Inflammatory macrophage treated with lipopolysaccharide for 1 hour (primary cell): Measurements from ENCODE around the gene MACROD2.

ENCODE experiments used
- DNase-seq, 2 donors: peaks; one replicate each; pipeline ENCODE4 v3.0.0-alpha.2; 2020 to 2022

The MACROD2 gene

GRCh38 chr20:14488212-14488611, 492.9 kb downstream of the MACROD2 start:
- DNase-seq: no peak

GRCh38 chr20:14488756-14489479, 493.6 kb downstream of the MACROD2 start:
- no peak for DNase-seq

DNA sequence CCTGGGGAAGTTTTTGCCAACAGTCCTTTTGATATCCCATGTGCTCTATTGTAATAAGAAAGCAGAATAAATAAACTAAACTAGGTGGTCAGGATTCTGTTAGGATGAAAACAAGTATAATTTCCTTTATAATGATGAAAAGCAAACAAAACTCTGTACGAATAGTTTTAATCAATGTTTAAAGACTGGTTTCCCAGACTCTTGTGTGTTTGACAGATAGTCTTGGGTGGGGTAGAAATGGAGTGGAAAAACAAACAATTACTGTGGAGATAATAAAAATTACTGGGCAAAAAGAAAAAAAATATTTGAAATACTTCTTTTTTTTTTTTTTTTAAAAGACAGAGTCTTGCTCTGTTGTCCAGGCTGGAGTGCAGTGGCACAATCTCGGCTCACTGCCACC, 494.2 kb downstream of the MACROD2 start:
- DNase-seq: no peak

DNA sequence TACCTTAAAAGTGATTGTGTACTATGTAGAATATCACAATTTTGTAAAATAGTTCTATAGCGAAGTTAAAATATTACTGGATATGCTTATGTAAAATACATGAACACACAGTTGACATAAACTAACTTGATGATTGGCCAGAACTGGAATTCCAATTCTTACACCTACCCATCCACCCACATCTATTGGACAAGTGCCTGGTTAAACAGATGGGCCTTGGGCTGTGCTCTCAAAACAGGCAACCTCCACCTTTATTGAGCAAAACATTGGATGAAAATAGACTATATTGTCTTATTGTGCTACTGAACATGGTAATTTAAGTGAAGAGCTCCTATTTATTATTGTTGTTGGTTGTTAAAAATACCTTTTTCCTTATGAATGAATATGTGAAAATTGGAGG, 496.1 kb downstream of the MACROD2 start:
- DNase-seq: no peak

GRCh38 chr20:14493408-14493807, 498.1 kb downstream of the MACROD2 start:
- no peak for DNase-seq

GRCh38 chr20:14494355-14494754, 499.0 kb downstream of the MACROD2 start:
- no peak for DNase-seq

GRCh38 chr20:14495066-14495465, 499.8 kb downstream of the MACROD2 start:
- no peak for DNase-seq

DNA sequence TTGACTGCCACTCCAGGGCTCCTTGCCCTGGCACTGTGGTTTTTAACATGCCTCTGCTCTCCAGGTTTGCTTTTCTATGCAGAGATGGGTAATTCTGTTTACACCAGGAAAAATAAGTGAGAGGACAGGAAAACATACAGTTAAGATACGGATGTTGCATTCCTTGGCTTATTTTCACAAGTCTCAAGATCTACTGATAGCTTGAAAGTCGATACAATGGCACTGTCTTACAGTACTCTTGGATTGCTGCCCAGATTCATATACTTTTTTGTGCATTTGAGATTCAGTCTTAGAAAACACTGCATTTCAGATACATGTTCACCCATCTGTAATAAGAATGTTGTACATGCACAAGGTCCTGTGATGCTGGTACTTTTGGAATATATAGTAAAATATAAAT, 501.7 kb downstream of the MACROD2 start:
- DNase-seq: no peak

DNA sequence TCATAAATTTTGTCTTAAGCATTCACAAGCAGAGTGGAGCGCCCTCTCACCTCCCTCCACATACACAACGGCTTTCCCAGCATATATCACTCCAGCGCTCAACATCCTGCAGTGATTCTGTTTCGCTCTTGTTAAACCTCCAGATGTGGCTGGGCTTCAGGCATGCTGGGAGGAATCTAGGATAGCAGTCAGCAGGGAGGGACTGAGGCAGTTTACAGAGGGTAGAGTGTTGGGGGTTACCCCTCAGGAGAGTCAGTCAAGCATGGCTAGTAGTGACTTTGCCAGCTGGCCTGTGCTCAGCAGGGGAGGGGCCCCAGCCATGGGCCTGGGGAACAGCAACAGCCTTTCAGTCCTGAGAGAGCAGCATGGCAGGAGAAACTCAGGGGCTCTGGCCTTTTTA, 503.5 kb downstream of the MACROD2 start:
- no peak for DNase-seq

DNA sequence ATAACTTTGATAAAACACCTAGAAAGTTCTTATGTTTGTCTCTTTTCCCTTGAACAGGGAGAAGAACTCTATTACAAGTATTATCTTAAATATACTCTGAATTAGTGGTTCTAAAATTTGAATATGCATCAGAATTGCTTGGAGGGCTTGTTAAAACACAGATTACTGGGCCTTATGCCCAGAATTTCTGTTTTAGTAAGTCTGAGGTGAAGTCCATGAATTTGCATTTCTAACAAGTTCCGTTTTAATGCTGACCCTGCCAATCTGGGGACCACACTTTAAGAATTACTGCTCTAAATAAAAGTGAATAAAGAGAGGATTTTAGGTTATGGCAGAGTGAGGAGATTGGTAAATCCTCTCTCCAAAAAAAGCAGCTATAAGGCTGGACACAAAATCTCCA, 510.2 kb downstream of the MACROD2 start:
- DNase-seq: no peak

DNA sequence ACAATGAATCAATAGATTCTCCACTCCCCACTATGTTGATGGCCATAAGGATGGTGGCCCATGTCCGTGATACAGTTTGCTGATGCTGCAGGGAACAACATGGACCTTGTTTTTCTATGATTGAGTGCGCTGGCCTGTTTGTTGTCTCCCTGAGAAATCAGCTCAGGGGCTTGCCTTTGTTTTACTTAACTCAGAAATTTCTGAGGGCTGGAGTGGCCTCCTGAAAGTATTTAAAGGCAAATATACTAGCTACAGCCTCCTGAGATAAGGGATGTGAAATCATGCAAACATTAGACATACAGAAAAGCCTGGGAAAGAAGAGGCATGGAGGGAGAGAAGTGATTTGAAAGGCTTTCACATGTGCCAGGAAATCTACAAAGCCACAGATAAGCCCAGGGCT, 512.4 kb downstream of the MACROD2 start:
- no peak for DNase-seq

DNA sequence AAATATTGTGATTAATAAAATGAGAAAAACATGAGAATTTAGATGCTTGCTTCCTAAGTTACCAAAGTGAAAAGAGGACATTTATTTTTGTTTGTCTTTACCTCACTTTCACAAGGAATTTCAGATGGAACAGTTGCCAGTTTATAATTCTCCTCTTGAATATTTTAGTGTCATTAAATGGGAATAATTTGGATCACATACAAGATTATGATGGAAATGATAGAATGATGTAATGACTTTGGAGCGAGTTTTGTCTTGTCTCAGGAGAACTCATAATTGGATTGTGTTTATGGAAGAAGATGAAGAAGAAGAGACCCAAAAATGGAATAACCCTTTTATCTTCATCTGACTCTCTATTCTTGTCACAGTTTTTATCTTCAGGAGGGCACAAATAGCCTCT, 515.0 kb downstream of the MACROD2 start:
- DNase-seq: no peak

GRCh38 chr20:14512839-14513238, 517.5 kb downstream of the MACROD2 start:
- DNase-seq: no peak

DNA sequence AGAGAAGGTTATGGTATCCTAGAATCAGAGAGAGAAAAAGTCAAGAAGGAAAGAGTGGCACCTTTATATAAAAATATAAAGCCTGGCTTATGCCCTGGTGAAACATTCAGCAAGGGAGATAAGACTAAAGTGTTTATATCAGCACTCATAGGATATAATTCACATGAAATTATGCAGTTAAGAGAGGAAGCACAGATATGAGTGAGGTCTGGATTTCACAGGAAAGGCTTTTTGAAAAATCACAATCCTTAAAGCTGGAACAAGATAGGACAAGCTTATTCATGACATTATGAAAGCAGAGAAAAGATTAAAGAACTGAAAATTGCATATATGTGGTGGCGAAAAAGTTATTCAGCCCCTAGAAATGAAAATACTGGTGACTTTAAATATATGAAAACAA, 523.3 kb downstream of the MACROD2 start:
- DNase-seq: no peak

DNA sequence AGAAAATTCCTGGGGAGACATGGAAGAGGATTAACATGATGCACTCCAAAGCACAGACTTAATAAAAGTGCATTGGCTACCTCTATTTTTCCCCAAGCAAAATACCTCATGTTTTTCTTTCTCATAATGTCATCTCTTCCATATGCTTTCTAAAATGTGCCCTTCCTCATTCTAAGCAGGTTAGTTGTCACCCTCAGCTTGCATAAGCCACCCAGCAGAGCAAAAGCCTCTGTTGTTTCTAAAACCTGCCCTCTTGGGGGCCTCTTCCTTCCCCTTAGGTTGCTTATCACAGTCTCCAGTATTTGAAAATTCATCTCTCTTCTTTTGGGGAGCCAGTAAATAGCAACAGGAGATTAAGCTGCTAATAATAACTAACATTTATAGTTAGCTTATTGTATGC, 525.7 kb downstream of the MACROD2 start:
- DNase-seq: no peak

- no peak for DNase-seq
Measured at GRCh38 chr20:14521436-14521835, 526.1 kb downstream of the MACROD2 start.

- no peak for DNase-seq
Measured at GRCh38 chr20:14522595-14522994, 527.3 kb downstream of the MACROD2 start.

GRCh38 chr20:14523090-14523489, 527.8 kb downstream of the MACROD2 start:
- no peak for DNase-seq

- DNase-seq: no peak
Measured at GRCh38 chr20:14525426-14525825, 530.1 kb downstream of the MACROD2 start.

DNA sequence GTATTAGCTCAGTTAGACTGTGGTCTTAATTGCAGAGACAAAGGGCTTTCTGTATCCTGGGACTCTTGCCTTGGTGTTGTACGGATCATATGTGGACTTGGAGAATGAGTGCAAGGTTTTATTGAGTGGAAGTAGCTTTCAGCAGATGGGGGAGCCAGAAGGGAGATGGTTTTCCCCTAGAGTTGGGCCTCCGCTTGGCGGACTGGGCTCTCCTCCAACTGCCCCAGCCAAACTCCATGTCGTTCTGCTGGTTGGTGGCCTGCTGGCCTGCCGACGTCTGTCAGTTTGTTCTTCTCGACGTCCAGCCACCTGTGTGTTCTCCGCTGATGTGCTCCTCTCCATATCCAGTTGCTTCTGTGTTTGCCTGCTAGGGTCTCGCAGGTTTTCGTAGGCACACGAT, 531.6 kb downstream of the MACROD2 start:
- DNase-seq: no peak

GRCh38 chr20:14531786-14532185, 536.5 kb downstream of the MACROD2 start:
- no peak for DNase-seq

GRCh38 chr20:14536738-14537137, 541.4 kb downstream of the MACROD2 start:
- DNase-seq: no peak

GRCh38 chr20:14538433-14538832, 543.1 kb downstream of the MACROD2 start:
- no peak for DNase-seq

GRCh38 chr20:14543040-14543439, 547.7 kb downstream of the MACROD2 start:
- no peak for DNase-seq

DNA sequence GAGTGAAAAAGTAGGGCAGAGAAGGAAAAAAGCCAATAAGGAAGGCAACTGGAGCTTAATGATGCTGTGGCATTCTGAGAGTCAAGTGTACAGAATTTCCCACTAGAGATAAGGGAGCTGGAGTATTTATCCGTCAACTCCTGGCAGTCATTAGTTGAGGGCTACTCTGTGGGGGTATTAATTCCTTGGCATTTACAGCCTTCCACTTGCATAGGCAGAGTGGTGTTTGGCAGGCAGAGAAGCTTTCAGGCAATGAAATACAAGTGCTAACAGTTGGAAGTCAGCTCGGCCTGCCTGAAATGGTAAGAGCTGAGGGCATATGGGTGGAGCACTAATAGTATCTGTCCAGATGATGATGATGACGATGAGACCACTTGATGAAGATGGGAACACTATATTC, 549.4 kb downstream of the MACROD2 start:
- no peak for DNase-seq
